RWPE2 (cell line): ENCODE results near the gene CHST11.

Experiments
- ATAC-seq: fragments of 200-7000 bp; cut with Tn5 transposase; 3 replicates; pipeline ENCODE4 v1.9.1; 2021; ENCODE audit warnings: low read depth
- DNase-seq: peaks from one replicate; pipeline ENCODE4 v3.0.0-alpha.2; 2020; ENCODE audit warnings: low spot score
- H3K27ac ChIP-seq: fragments of 450-650 bp; 2 replicates; pipeline ENCODE4 v1.5.1; 2017; ENCODE audit warnings: mild to moderate bottlenecking; ENCODE audit not compliant: poor library complexity, severe bottlenecking
- H3K27me3 ChIP-seq: fragments of 250-450 bp; sonication (Bioruptor Pico); 2 replicates; pipeline ENCODE4 v1.5.1; 2021; ENCODE audit warnings: mild to moderate bottlenecking, moderate library complexity; ENCODE audit not compliant: insufficient read depth, poor library complexity, severe bottlenecking
- H3K36me3 ChIP-seq: fragments of 250-450 bp; sonication (Bioruptor Pico); 2 replicates; pipeline ENCODE4 v1.5.1; 2020; ENCODE audit warnings: low read depth, mild to moderate bottlenecking, moderate library complexity
- H3K4me1 ChIP-seq: fragments of 250-450 bp; sonication (Bioruptor Pico); 2 replicates; pipeline ENCODE4 v1.5.1; 2021; ENCODE audit warnings: mild to moderate bottlenecking, moderate library complexity; ENCODE audit not compliant: insufficient read depth, poor library complexity, severe bottlenecking
- H3K4me3 ChIP-seq: fragments of 250-450 bp; sonication (Bioruptor Pico); 2 replicates; pipeline ENCODE4 v1.5.1; 2021; ENCODE audit warnings: mild to moderate bottlenecking, moderate library complexity; ENCODE audit not compliant: severe bottlenecking
- H3K9me3 ChIP-seq: fragments of 250-450 bp; sonication (Bioruptor Pico); 2 replicates; pipeline ENCODE4 v1.5.1; 2021; ENCODE audit warnings: mild to moderate bottlenecking, moderate library complexity; ENCODE audit not compliant: severe bottlenecking
- CTCF ChIP-seq: fragments of 450-650 bp; IDR thresholded peaks from one replicate; pipeline ENCODE4 v1.5.1; 2017; ENCODE audit warnings: mild to moderate bottlenecking, moderate library complexity; ENCODE audit not compliant: poor library complexity, severe bottlenecking

Gene CHST11

GRCh38 chr12:104579718-104580495 is 123.2 kb downstream of the CHST11 start:
- TF ChIP-seq CTCF = no peak
- Histone ChIP-seq H3K9me3 (no peaks in the 10 kb centered on the region), H3K27me3 (no peaks in the 10 kb centered on the region), H3K4me1 (peaks cover 8% of the 10 kb centered on the region), H3K27ac (no peak overlapping the region), H3K36me3 (no peaks in the 10 kb centered on the region), H3K4me3 (no peak overlapping the region)
- ATAC-seq (no peak), DNase-seq (no peak)

- DNase-seq (no peak), ATAC-seq (no peak)
- no peak overlapping the region for H3K27ac ChIP-seq
- H3K4me1 ChIP-seq = peaks cover 16% of the 10 kb centered on the region
- no peaks in the 10 kb centered on the region for H3K27me3 ChIP-seq
- no peaks in the 10 kb centered on the region for H3K9me3 ChIP-seq
- H3K36me3 ChIP-seq = no peaks in the 10 kb centered on the region
- H3K4me3 ChIP-seq = no peak overlapping the region
- TF ChIP-seq CTCF = no peak
These were observed 124.3 kb downstream of the CHST11 start for GRCh38 chr12:104581005-104581570.

GRCh38 chr12:104582739-104583138 is 126.0 kb downstream of the CHST11 start:
- Histone ChIP-seq H3K27ac (no peak overlapping the region), H3K4me3 (no peak overlapping the region), H3K27me3 (no peaks in the 10 kb centered on the region), H3K4me1 (peaks cover 29% of the 10 kb centered on the region), H3K9me3 (no peaks in the 10 kb centered on the region), H3K36me3 (no peaks in the 10 kb centered on the region)
- no peak for TF ChIP-seq CTCF
- ATAC-seq = no peak
- DNase-seq = no peak

- no peak overlapping the region for H3K27ac ChIP-seq
- H3K4me1 ChIP-seq = peaks cover 32% of the 10 kb centered on the region
- no peak overlapping the region for H3K4me3 ChIP-seq
- no peak for DNase-seq
- no peak for ATAC-seq
- H3K9me3 ChIP-seq = no peaks in the 10 kb centered on the region
- H3K36me3 ChIP-seq = no peaks in the 10 kb centered on the region
- no peaks in the 10 kb centered on the region for H3K27me3 ChIP-seq
- no peak for TF ChIP-seq CTCF
These were observed 126.6 kb downstream of the CHST11 start for GRCh38 chr12:104583301-104583700.
